ENCODE measurements around the gene MEOX1.
"Not testable (repeated sequence)": the region's sequence is repeated elsewhere in the genome, so short reads cannot be mapped to it uniquely, and the experiment has no call there.

The MEOX1 gene

GRCh38 chr17:43689814-43690213, 28.1 kb upstream of the MEOX1 start:
- H3K4me2 ChIP-seq, result no peak overlapping the region
- H3K27me3 ChIP-seq, result no peaks in the 10 kb centered on the region
- H3K4me1 ChIP-seq, result peaks cover 0 to 4% (median 3%) of the 10 kb centered on the region in 10 experiments; a peak in 9 of 20 replicates
- 0 out of 22 replicates have a peak, but pooled peaks cover 0 to 4% (median 0%) of the 10 kb centered on the region in 11 experiments for H4K20me1 ChIP-seq
- H3K36me3 ChIP-seq, result no peaks in the 10 kb centered on the region
- H3K4me3 ChIP-seq, result no peak overlapping the region
- no peak overlapping the region for H3K9ac ChIP-seq
- no peaks in the 10 kb centered on the region for H3K9me3 ChIP-seq (replicated peaks in 1 of 11)
- H3K27ac ChIP-seq, result no peak overlapping the region
- TF ChIP-seq Cebpa-rat (IDR thresholded peaks at IDR 0.05), result no peak

DNA sequence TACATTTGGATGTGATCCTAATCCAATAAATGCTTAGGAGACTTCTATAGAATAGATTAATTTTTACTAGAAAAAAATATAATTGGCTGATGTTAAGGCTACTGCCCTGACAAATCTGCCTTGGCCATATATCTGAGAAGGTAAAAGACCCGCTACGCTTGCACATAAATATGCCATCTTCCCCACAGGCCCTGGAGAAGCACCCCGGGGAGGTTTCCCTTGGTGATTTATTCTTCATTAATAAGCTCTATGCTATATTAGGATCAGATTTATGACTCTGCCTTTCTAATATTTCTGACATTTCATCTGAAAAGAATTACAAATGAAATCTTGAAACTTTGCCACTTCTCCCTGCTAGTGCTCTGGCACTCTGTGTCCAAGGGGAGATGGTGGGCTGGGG, 27.4 kb upstream of the MEOX1 start:
- Histone ChIP-seq H4K20me1 (0 out of 22 replicates have a peak, but pooled peaks cover 0 to 4% (median 0%) of the 10 kb centered on the region in 11 experiments), H3K4me2 (no peak overlapping the region)

DNA sequence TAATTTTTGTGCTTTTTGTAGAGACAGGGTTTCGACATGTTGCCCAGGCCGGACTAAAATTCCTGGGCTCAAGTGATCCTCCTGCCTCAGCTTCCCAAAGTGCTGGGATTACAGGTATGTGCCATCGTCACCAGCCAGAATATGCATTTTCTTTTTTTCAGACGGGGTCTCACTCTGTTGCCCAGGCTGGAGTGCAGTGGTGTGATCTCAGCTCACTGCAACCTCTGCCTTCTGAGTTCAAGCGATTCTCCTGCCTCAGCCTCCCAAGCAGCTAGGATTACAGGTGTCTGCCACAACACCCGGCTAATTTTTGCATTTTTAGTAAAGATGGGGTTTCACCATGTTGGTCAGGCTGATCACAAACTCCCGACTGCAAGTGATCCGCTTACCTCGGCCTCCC, 25.2 kb upstream of the MEOX1 start:
- not testable (repeated sequence) for H3K27ac ChIP-seq; H3K27me3 ChIP-seq; H3K9me3 ChIP-seq (replicated peaks in 1 of 11); H3K9ac ChIP-seq; H3K4me2 ChIP-seq; H4K20me1 ChIP-seq; H3K36me3 ChIP-seq; H3K4me3 ChIP-seq
- H3K4me1 ChIP-seq, result peaks cover 0 to 14% (median 13%) of the 10 kb centered on the region in 10 experiments; a peak in 13 of 20 replicates

More for the DNA sequence above, 27.4 kb upstream of the MEOX1 start:
- H3K4me1 ChIP-seq, result peaks cover 0 to 10% (median 9%) of the 10 kb centered on the region in 10 experiments; a peak in 13 of 20 replicates
- no peak overlapping the region for H3K9ac ChIP-seq
- H3K9me3 ChIP-seq (replicated peaks in 1 of 11), result no peaks in the 10 kb centered on the region
- no peak for TF ChIP-seq Cebpa-rat (IDR thresholded peaks at IDR 0.05)
- H3K36me3 ChIP-seq, result no peaks in the 10 kb centered on the region
- H3K27me3 ChIP-seq, result no peaks in the 10 kb centered on the region
- H3K4me3 ChIP-seq, result no peak overlapping the region
- no peak overlapping the region for H3K27ac ChIP-seq

- no peak for TF ChIP-seq Cebpa-rat (IDR thresholded peaks at IDR 0.05)
Observed at GRCh38 chr17:43683928-43684653, 22.4 kb upstream of the MEOX1 start.

GRCh38 chr17:43680461-43680860, 18.7 kb upstream of the MEOX1 start:
- Histone ChIP-seq H3K27ac (no peak overlapping the region), H3K9me3 (replicated peaks in 1 of 11) (no peaks in the 10 kb centered on the region), H3K4me1 (peaks cover 20 to 47% (median 35%) of the 10 kb centered on the region in 10 experiments), H3K27me3 (no peaks in the 10 kb centered on the region), H3K4me3 (no peak overlapping the region), H4K20me1 (no peaks in the 10 kb centered on the region), H3K4me2 (peak overlapping the region in 9 of 11 experiments; percentile 21 to 44 (median 29); a peak in 11 of 22 replicates), H3K36me3 (no peaks in the 10 kb centered on the region), H3K9ac (peak overlapping the region in 1 of 11 experiments; percentile 1; a peak in 1 of 22 replicates)
- no peak for TF ChIP-seq Cebpa-rat (IDR thresholded peaks at IDR 0.05)

More at GRCh38 chr17:43683928-43684653, 22.4 kb upstream of the MEOX1 start:
- no peaks in the 10 kb centered on the region for H3K9me3 ChIP-seq (replicated peaks in 1 of 11)
- H3K27ac ChIP-seq, result no peak overlapping the region
- H4K20me1 ChIP-seq, result no peaks in the 10 kb centered on the region
- no peaks in the 10 kb centered on the region for H3K27me3 ChIP-seq
- H3K9ac ChIP-seq, result no peak overlapping the region
- H3K36me3 ChIP-seq, result no peaks in the 10 kb centered on the region
- peaks cover 0 to 24% (median 21%) of the 10 kb centered on the region in 10 experiments; a peak in 17 of 20 replicates for H3K4me1 ChIP-seq
- peak overlapping the region in 6 of 11 experiments; percentile 7 to 46 (median 16); a peak in 8 of 22 replicates for H3K4me2 ChIP-seq
- H3K4me3 ChIP-seq, result no peak overlapping the region

DNA sequence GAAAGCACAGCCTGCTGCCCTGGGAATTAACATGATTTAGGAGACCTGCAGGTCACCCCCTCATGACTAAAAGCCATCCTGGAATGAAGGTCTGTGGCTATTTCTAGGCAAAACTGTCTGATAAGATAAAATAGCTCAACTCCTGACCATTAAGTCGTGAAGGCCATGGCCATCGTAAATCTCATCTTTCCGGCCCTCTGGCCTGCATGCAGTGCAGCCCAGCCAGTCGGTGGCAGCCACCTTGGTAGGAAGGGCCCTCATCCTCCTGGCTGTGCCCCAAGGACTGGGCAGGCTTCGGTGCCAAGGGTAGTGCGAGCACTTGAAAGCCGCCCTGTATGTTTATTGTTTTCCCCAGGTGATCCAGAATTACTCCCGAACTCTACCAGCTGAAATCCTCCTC, 18.2 kb upstream of the MEOX1 start:
- TF ChIP-seq Cebpa-rat (IDR thresholded peaks at IDR 0.05), result no peak
- peak overlapping the region in 3 of 11 experiments; percentile 28 to 38 (median 28); a peak in 3 of 22 replicates for H3K4me2 ChIP-seq

DNA sequence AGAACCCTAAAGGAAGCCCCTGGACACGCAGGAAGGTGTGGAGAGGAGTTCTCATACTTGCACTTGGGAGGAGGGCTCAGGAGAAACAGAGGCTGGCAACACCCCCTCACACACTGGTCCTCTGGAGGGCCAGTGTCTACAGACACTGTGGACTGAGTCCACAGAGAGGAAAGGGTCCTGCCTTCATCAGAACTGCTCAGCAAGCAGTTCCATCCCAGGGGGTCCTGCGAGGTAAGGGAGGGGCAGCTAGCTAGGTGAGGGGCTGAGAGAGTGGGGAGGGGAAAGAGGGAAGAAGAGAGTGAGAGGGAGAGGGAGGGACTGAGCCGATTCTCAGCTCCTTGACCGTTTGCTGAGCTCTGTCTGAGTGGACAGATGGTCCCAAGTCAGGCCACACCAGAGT, 17.7 kb upstream of the MEOX1 start:
- Histone ChIP-seq H3K36me3 (no peaks in the 10 kb centered on the region), H3K9me3 (replicated peaks in 1 of 11) (no peaks in the 10 kb centered on the region), H3K4me1 (peaks cover 13 to 40% (median 28%) of the 10 kb centered on the region in 10 experiments), H3K4me3 (no peak overlapping the region), H3K27me3 (no peaks in the 10 kb centered on the region), H3K9ac (no peak overlapping the region), H3K4me2 (no peak overlapping the region), H3K27ac (no peak overlapping the region), H4K20me1 (no peaks in the 10 kb centered on the region)
- no peak for TF ChIP-seq Cebpa-rat (IDR thresholded peaks at IDR 0.05)

More for the DNA sequence above, 18.2 kb upstream of the MEOX1 start:
- Histone ChIP-seq H3K27me3 (no peaks in the 10 kb centered on the region), H3K9me3 (replicated peaks in 1 of 11) (no peaks in the 10 kb centered on the region), H3K9ac (peak overlapping the region in 1 of 11 experiments; percentile 1; a peak in 1 of 22 replicates), H3K27ac (no peak overlapping the region), H3K4me1 (peaks cover 18 to 44% (median 33%) of the 10 kb centered on the region in 10 experiments), H3K4me3 (no peak overlapping the region), H3K36me3 (no peaks in the 10 kb centered on the region), H4K20me1 (no peaks in the 10 kb centered on the region)

DNA sequence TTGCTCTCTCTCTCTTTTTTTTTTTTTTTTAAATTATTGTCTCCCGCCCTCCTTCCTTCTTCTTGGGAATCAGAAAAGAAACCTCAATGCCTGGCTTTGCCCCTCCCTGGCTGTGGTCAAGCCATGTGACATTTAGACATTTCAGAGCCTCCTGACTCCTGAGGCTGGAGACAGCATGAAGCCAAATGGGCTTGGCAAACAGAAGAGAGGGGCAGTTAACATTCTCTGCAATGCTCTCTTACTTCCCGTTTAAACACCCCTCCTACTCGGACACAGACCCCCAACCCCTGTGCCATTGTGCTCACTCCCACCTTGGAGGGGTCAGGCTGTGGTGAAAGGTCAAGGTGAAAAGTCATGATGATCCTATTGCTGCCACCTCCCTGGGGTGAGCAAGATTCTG, 14.7 kb upstream of the MEOX1 start:
- no peak for TF ChIP-seq Cebpa-rat (IDR thresholded peaks at IDR 0.05)
- peak overlapping the region in 8 of 11 experiments; percentile 4 to 78 (median 18); a peak in 10 of 22 replicates for H3K4me2 ChIP-seq
- H3K4me1 ChIP-seq, result peaks cover 7 to 34% (median 24%) of the 10 kb centered on the region in 10 experiments; a peak in 19 of 20 replicates

GRCh38 chr17:43674394-43674793, 12.7 kb upstream of the MEOX1 start:
- Histone ChIP-seq H3K9ac (no peak overlapping the region), H3K27me3 (no peaks in the 10 kb centered on the region), H4K20me1 (no peaks in the 10 kb centered on the region), H3K4me3 (no peak overlapping the region), H3K9me3 (replicated peaks in 1 of 11) (no peaks in the 10 kb centered on the region), H3K36me3 (no peaks in the 10 kb centered on the region), H3K27ac (no peak overlapping the region), H3K4me1 (peaks cover 13 to 37% (median 22%) of the 10 kb centered on the region in 10 experiments), H3K4me2 (no peak overlapping the region)
- no peak for TF ChIP-seq Cebpa-rat (IDR thresholded peaks at IDR 0.05)

More for the DNA sequence above, 14.7 kb upstream of the MEOX1 start:
- no peaks in the 10 kb centered on the region for H3K9me3 ChIP-seq (replicated peaks in 1 of 11)
- no peak overlapping the region for H3K4me3 ChIP-seq
- H3K27ac ChIP-seq, result no peak overlapping the region
- H3K9ac ChIP-seq, result peak overlapping the region in 2 of 11 experiments; percentile 7 to 34; a peak in 2 of 22 replicates
- H4K20me1 ChIP-seq, result no peaks in the 10 kb centered on the region
- no peaks in the 10 kb centered on the region for H3K36me3 ChIP-seq
- no peaks in the 10 kb centered on the region for H3K27me3 ChIP-seq
